Measurements from ENCODE around the gene SERPINA4.

DNA sequence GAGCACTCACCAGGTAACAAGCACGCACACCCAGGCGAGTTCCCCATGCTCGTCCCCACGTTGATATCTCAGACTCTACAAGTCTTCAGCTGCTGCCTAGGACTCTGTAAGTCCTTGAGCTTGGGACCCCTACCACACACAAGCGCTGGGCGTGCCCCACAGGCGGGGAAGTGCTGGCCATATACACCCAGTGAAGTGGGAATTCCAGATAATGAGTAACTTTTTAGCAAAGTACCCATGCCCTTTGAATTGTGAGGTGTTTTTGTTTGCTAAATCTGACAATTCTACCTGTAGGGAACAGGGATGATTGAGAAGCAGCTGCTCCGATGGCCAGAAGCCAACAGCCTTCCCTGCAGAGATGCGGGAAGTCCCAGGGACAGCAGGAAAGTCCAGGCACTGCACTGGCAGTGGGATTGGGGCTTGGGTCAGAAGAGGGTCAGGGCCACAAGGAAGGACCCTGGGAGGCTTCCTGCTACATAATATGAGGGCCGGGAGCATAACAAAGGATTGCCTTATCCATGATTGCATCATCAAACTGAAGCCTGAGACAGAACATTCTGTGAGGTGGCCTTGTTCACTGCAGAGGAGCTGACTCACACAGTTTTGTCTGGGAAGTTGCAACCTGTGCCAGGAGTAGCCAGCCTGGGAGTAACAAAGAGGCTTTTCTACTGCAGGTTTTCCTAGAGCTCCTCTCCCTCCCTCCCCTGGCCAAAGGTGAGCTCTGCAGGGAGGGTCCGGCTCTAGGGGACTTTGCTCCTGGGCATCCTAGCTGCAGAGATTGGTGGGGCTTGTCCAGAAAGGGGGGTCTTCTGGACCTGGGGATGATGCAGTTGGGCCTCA is 37.8 kb downstream of the SERPINA4 start:
- TF ChIP-seq POLR2AphosphoS5 (IDR thresholded peaks at IDR 0.05; ENCODE audit: low read depth, low read length) = no peak
- no peak for TF ChIP-seq TAF1 (IDR thresholded peaks at IDR 0.05; ENCODE audit: borderline replicate concordance, insufficient read depth, low read length)
- TF ChIP-seq SIN3A (IDR thresholded peaks at IDR 0.05; ENCODE audit: borderline replicate concordance, insufficient read depth, low read length) = no peak

Data from PFSK-1 (cell line).